Measurements from ENCODE around the gene CHMP6. TPM values are rescaled to one million over a fixed set of nuclear protein-coding genes. Genes with fewer than 3 reads are reported as not detected.

CHMP6 gene
- 31.4 TPM for polyA plus RNA-seq (2013, experiment 1 of 2; ENCODE audit: insufficient read length)
- polyA plus RNA-seq (2013, experiment 2 of 2; ENCODE audit: insufficient read length): 26.0 TPM

DNA sequence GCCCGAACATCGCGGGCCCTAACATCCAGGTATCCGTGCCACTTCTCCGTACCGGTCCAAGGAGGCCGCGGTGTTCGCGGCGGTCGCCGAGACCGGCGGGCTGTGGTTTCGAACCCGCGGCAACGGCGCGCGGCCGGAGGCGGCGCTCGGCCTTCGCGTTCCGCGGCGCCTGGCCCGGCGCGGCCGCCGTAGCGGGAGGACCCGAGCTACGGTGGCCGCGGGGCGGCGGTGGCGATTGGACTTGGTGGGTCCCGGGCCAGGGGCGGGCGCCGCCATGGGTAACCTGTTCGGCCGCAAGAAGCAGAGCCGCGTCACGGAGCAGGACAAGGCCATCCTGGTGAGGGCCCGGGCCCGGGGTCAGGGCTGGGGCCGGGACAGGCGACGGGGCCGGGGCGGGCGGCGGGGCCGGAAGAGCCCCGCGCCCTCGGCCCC lies at the start of gene CHMP6:
Gene CHMP6 (plus strand): TSS at position 197 of the 432 bp plus-strand sequence. CDS start 78 bp downstream, at position 275.
- peak; percentile 85 for DNase-seq

GRCh38 chr17:80942423-80943345 lies 49.0 kb upstream of the CHMP6 start:
- DNase-seq: peak; percentile 91

DNA sequence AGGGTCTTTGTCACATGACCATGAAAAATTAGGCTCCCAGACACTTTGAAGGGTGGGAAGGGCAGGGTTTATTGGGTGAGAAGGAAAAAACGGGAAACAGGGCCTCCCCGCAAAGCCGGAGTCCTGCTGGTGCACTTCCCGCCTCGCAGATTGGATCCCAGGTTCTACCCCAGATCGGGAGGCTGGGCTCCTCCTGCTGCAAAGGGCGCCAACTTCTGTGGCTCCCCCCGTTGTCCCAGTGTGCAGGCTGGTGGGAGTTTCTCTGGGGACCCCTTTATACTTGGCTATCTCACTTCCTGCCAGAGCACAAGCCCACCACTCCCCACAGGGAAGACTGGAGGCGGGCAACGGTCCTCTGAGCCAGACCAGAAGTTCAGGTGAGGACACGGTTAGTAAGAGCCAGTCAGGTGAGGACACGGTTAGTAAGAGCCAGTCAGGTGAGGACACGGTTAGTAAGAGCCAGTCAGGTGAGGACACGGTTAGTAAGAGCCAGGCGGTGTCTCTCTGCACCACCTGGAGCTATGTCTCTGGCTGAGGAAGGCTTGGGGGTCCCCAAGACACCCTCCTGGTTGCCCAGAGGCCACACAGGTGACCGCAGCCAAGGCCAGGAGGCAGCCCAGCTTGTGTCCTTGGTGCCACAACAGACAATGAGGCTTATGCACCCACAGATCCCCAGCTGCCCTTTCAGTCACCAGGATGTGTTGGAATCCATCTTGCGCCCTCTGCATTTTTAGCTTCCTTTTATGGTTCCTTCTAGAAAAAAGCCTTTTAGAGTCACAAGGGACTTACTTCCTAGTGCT lies 48.1 kb upstream of the CHMP6 start:
- no peak for DNase-seq

DNA sequence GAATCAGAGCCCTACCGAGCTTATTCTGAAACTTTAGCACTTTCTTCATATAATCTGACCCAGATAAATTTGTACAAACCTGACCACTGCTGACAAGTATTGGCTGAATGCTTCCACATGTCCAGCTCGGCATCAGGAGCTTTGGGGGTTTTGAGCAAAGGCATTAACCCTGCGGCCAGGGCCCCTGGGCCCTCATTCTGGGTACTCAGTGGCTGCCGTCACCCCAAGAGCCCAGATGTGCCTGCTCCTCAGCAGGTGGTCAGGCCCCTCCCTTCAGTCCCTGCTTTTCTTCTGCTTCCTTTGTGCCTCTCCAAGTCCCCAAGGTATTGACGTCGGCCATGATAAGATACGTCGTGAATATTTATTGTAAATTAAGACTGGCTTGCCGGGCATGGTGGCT lies 47.3 kb upstream of the CHMP6 start:
- DNase-seq: no peak

DNA sequence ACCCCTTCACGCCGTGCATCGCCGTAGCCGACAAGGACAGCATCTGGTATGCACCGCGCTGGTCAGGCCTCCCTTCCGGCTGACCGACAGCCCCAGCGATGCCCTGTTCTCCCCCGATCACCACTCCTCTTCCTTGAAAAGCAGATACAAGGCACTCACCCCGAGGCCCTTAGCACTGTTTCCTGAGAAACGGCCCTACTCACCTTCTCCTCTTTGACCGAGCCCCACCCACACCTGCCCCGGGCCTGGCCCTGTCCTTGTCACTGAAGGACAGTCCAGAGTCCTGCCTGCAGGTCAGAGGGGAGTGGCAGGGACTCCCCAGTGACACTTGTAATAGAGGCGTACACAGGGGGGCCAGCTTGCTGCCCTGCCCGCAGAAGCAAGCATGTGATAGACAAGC lies 45.9 kb upstream of the CHMP6 start:
- DNase-seq: no peak

DNA sequence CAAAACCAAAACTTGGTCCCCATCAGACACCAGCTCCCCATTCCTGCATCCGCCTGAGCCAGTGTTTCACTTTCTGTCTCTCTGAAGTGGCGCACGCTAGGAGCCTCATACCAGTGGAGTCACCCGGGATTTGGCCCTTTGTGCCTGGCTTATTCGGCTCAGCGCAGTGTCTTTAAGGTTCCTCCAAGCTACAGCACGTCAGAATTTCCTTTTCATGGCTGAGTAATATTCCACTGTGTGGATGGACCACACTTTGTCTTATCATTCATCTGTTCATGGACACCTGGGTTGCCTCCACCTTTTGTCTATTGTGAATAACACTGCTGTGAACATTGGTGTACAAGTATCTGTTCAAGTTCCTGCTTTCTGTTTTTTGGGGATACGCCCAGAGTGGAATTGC lies 45.2 kb upstream of the CHMP6 start:
- no peak for DNase-seq

GRCh38 chr17:80947200-80947940 lies 44.3 kb upstream of the CHMP6 start:
- no peak for DNase-seq

DNA sequence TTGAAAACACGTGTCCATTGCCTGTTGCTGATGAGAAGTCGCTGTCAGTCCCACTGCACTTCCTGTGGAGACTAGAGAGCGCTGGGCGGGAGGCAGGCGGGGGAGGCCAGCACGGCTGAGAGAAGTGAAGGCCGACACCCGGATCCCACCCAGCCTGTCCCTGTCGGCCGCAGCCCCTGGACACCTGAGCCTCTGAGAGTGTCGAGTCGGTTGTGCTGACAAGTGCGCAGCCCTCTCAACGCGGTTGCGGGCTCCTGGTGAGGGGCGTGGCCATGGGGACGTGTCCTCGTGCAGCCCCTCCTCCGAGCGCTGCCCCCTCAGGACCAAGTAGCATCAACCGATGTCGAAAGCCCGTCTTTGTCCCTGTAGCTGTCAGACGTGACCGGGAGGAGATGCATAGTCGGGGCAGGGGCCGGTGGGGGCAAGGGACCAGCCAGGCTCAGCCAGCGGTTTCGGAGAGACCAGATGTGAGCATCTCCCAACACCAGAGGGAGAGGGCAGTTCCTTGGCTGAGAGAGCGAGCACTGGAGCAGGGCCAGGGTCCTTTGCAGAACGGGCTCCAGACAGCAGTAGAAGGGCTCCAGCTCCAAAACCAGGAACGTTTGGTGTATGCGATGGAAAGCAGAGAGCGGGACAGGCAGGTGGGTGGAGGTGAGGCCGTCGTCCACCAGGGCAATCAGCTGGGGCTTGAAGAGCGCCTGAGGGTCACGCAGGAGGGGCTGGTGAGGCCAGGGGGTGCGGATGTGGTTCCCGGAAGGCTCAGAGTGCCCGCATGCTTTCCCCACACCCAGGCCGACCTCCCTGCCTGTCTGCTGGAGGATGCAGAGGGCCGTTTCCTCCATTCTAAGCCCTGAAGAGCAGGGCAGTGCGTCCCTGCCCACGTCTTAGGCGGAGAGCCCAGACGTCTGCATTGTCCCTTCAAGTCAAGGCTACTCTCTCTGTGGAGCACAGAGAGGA lies 43.3 kb upstream of the CHMP6 start:
- no peak for DNase-seq

- DNase-seq: no peak
Measured at GRCh38 chr17:80948976-80949450, 42.6 kb upstream of the CHMP6 start.

DNA sequence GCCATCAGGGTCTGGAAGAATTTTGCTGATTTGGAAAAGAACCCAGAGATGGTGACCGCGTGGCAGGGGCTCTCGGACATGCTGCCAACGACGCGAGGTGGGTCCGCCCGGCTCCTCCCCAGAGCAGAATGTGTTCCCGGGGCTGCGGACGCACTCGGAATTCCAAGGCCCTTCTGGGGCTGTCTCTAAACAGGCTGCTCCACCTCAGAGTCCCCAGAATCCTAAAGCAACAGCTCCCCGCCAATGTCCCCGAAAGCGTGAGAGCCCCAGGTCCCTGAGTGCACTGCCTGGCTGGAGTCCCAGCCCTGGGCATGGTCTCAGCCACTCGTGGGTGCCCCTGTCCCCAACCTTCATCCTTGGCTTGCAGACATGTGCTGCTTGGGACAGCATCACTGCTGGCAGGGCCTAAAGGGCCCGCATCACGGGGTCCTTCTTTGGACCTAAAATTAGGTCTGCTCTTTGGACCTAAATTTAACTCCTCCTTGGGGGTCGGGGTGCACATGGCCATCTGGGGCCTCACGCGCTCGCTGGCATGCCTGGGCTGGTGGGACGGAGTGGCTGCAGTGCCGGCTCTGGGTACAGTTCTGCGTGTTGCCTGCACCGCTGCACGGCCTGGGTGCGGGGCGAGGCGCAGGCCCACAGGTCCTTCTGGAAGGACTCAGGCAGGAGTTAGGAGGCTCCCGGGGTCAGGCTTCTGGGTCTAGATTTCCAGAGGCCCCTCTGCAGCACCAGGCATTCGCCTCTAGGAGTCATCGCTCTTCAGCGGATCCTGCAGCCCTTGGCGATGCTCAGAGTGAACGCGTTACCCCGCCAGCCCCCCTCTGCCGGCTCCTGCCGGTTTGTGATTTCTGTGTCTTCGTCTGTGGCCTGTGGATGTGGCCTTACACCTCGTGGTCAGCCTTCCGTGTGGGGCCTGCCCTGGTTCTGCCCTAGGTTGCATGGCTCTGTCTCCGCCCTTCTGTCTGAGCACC lies 41.9 kb upstream of the CHMP6 start:
- DNase-seq: no peak

DNA sequence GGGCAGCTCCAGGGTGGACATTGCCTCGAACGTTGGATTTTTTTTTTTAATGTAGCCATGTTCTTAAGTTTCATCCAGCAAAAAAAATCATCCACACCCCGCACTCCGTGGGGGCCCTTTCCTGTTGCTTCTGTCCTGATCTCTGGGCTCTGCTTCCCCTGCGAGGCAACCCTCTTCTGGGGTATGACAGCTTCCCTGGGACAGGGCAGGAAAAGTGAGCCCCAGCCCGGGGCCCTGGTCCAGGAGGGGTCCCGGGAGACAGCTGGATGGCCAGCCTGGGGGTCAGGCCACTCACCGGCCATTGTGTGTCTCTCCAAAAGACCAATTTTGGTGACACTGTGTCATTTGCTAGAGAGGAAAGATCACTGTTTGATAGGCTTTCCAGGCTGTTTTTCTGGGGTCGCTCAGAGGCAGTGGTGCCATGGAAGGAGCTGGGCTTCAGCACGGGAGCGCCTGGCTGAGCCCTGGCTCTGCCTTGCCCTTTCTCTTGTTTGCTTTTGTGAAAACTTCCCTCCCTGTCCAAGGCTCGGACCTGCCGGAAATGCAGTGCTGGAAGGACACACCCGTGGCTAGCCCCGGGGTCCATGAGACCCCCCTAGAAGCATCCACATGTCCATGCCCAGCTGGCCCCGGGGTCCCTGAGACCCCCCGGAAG lies 41.0 kb upstream of the CHMP6 start:
- DNase-seq: no peak

GRCh38 chr17:80951121-80952090 lies 40.2 kb upstream of the CHMP6 start:
- DNase-seq: no peak

DNA sequence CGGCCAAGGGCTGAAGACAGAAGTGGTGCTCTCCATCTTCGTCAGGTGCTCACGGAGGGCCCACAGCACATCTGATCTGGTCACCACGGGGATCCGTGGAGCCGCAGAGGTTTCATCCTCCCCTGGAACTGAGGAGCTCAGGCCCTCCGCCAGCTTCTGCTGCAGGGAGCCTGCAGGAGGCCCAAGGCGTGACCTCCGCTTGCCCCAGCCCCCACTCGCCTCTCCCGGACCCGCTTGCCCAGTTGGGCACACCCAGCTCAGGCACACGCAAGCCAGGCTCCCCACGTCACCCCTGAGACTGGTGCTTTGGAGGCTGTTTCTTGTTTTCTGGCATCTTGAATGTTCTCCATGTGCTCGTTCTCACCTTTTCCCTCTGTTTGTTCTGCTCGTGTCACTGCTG lies 39.4 kb upstream of the CHMP6 start:
- DNase-seq: no peak

DNA sequence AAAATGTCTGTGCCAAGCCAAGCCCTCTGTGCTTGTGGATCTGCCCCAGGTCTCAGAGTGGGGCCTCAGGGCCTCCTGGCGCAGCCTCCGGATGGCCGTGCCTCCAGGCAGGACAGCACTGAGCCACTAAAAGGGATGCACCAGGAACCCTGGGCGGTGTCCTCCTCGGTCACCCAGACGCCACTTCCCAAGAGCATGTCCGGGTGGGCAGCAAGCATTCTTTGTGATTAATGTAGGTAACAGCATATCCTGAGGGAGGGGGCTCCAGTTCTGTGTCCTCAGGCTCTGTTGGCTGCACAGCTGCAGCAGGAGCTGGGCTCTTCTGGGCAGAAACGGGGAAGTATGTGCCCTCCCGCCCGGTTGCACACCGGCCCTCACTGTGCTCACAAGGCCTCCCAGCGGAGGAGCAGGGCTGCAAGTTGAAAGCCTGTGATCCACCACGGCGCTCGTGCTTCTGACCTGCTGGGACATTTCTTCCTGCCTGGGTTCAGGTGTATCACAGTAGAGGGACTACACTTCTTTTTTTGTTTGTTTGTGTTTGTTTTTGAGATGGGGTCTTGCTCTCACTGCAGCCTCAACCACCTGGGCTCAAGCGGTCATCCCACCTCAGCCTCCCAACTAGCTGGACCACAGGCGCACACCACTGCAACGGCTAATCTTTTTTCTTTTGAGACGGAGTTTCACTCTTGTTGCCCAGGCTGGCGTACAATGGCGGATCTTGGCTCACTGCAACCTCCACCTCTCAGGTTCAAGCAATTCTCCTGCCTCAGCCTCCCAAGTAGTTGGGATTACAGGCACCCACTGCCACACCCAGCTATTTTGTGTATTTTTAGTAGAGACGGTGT lies 37.9 kb upstream of the CHMP6 start:
- no peak for DNase-seq

DNA sequence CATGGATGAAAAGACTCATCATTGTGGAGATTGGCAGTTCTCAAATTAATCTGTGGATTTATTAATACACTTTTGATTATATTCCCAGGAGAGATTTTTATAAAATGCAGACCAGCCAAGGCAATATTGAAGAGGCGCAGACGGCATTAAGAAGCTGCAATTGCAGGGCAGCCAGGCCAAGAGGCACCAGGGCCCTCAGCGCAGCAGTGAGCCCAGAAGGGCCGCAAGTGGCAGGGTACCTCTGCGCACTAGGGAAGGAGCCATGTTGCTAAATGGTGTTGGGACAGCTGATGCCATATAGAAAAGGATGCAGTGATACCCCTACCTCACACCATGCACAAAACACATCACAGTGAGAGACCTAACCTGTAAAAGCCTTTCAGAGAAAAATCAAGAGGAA lies 36.6 kb upstream of the CHMP6 start:
- no peak for DNase-seq

DNA sequence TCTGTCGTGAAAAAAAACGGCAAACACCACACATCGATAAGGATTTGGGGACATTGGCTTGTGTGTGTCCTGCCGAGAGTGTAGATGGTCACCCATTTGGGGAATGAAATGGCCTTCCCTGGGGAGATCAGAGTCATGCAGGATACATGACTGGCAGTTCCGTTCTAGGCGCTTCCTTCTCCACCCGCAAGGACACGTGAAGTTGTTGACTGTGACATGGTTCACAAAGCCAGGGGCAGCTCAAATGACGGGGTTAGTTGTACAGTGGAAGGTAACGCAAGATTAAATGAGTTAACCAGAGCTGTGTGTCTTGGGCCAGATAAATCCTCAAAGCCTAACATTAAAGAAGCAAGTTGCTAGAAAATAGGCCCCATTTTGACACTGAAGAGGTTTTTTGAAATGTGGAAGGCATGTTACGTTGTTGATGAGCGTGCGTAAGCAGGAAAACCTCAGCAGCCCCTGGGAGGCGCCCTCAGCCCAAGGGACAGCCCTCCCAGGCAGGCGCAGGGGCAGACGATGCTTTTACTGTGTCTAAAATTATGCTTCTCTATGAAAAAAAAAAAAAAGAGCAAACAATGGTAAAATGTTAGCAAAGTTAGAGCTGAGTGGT lies 35.9 kb upstream of the CHMP6 start:
- no peak for DNase-seq

Data from fibroblast of skin of back (primary cell).